Measurements from ENCODE around the gene PRDM8. TPM values are rescaled to one million over a fixed set of nuclear protein-coding genes. Genes with fewer than 3 reads are reported as not detected.

Gene PRDM8
- total RNA-seq, 1 experiment from 2014 or later = 0.09 TPM

DNA sequence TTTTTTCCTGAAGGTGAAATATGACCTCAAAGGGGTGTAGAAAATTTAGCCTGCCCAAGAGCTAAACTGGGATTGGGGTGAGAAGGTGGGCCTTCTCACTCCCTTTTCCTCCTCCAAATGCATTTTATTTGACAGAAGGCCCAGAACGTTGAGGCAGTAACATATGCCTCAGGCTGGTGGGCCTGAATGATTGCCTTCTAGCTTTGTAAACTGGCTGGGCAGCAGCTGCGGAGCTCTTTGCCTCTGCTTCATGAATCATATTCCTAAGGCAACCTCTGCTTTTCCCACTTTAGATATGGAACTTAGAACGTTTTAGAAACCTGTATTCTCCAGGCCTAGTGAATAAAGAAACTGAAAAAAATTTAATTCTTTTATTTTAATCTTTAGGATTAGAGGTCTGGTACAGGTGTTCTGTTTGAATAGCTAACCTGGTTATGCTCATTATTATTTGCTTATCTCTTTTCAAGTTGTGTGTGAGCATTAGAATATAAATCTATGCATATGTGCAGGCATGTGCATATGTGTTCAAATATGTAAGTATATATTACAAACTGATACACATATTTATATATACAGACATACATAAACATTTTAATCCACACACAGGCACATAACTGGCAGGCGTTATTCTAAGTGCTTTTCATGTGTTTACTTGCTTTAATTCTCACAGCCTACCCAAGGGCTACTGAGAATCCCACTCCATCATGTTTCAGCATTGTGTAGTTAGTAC is 11.5 kb downstream of the PRDM8 start:
- BruUV-seq (replicated peaks) = no TSS peak
- H3K4me1 ChIP-seq (ENCODE audit: insufficient read depth, low read length, poor library complexity, severe bottlenecking) = no peaks in the 10 kb centered on the region
- TF ChIP-seq, protein P1, sequence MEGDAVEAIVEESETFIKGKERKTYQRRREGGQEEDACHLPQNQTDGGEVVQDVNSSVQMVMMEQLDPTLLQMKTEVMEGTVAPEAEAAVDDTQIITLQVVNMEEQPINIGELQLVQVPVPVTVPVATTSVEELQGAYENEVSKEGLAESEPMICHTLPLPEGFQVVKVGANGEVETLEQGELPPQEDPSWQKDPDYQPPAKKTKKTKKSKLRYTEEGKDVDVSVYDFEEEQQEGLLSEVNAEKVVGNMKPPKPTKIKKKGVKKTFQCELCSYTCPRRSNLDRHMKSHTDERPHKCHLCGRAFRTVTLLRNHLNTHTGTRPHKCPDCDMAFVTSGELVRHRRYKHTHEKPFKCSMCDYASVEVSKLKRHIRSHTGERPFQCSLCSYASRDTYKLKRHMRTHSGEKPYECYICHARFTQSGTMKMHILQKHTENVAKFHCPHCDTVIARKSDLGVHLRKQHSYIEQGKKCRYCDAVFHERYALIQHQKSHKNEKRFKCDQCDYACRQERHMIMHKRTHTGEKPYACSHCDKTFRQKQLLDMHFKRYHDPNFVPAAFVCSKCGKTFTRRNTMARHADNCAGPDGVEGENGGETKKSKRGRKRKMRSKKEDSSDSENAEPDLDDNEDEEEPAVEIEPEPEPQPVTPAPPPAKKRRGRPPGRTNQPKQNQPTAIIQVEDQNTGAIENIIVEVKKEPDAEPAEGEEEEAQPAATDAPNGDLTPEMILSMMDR (conservative IDR thresholded peaks at IDR 0.05; ENCODE audit: low read depth, low read length) = no peak
- no peak for TF ChIP-seq EZH2 (IDR thresholded peaks at IDR 0.05; ENCODE audit: borderline replicate concordance, low read depth, low read length, poor library complexity, severe bottlenecking)

DNA sequence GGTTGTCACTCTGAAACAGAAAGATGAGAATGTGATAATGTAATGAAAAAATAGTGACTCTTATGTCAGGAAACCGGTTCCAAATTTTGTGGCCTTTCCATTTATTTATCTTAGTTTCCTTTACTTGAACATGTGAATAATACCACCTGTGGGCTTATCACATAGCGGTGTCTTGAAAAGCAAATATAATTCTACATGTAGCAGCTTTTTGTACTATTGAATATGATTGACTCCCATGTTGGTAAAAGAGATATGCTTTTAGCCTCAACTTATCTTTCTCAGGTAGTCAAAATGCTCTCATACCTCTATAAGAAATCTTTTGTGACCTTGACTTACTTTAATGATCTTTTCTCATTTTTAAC is 12.0 kb downstream of the PRDM8 start:
- no peak overlapping the region for H3K27ac ChIP-seq (ENCODE audit: low read depth, low read length, poor library complexity, severe bottlenecking)
- intact Hi-C loops (cut with micrococcal nuclease; ENCODE audit: unreplicated experiment) = no loop called here
- H3K4me3 ChIP-seq (ENCODE audit: low read depth, low read length, poor library complexity, severe bottlenecking) = no peak overlapping the region
- H3K36me3 ChIP-seq (ENCODE audit: insufficient read depth, low read length, poor library complexity, severe bottlenecking) = no peaks in the 10 kb centered on the region
- TF ChIP-seq, protein P1 (conservative IDR thresholded peaks at IDR 0.05; ENCODE audit: low read depth, low read length) = no peak
- no peak for TF ChIP-seq EZH2 (IDR thresholded peaks at IDR 0.05; ENCODE audit: borderline replicate concordance, low read depth, low read length, poor library complexity, severe bottlenecking)
- no peak for DNase-seq (ENCODE audit: low spot score)
- no TSS peak for BruUV-seq (replicated peaks)
- no peaks in the 10 kb centered on the region for H3K9me3 ChIP-seq (ENCODE audit: low read depth, low read length, poor library complexity, severe bottlenecking)
- no peaks in the 10 kb centered on the region for H3K4me1 ChIP-seq (ENCODE audit: insufficient read depth, low read length, poor library complexity, severe bottlenecking)
- peaks cover 2% of the 10 kb centered on the region for H3K27me3 ChIP-seq (replicated peaks; ENCODE audit: insufficient read depth, low read depth, low read length, poor library complexity)
- CTCF ChIA-PET = no interaction called here
- POLR2A ChIA-PET (ENCODE audit: low non-redundant PET) = no interaction called here

More for the DNA sequence above, 11.5 kb downstream of the PRDM8 start:
- intact Hi-C loops (cut with micrococcal nuclease; ENCODE audit: unreplicated experiment) = no loop called here
- H3K27ac ChIP-seq (ENCODE audit: low read depth, low read length, poor library complexity, severe bottlenecking) = no peak overlapping the region
- H3K27me3 ChIP-seq (replicated peaks; ENCODE audit: insufficient read depth, low read depth, low read length, poor library complexity) = peaks cover 4% of the 10 kb centered on the region
- H3K4me3 ChIP-seq (ENCODE audit: low read depth, low read length, poor library complexity, severe bottlenecking) = no peak overlapping the region
- ChIA-PET CTCF (no interaction called here), POLR2A (ENCODE audit: low non-redundant PET) (no interaction called here)
- no peak for DNase-seq (ENCODE audit: low spot score)
- no peaks in the 10 kb centered on the region for H3K9me3 ChIP-seq (ENCODE audit: low read depth, low read length, poor library complexity, severe bottlenecking)
- H3K36me3 ChIP-seq (ENCODE audit: insufficient read depth, low read length, poor library complexity, severe bottlenecking) = no peaks in the 10 kb centered on the region

DNA sequence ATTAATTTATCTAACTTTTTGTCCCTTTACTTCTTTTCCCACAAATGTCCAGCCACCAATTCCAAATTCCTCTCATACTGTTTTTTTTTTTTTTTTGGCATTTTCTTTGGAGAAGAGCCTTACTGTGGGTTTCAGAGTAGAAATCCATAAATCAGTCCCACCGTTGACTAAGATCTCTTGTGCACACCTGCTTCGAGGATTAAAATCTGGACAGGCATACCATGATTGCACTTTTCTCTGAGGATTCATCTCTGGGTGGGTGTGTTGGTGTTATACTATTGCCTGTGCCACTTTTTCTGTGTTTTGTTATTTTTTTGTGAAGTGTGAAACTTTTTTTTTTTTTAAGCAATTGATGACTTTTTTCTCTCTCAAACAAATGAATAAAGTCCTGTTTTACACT is 13.2 kb downstream of the PRDM8 start:
- Histone ChIP-seq H3K4me1 (ENCODE audit: insufficient read depth, low read length, poor library complexity, severe bottlenecking) (no peaks in the 10 kb centered on the region), H3K4me3 (ENCODE audit: low read depth, low read length, poor library complexity, severe bottlenecking) (no peak overlapping the region), H3K36me3 (ENCODE audit: insufficient read depth, low read length, poor library complexity, severe bottlenecking) (no peaks in the 10 kb centered on the region), H3K9me3 (ENCODE audit: low read depth, low read length, poor library complexity, severe bottlenecking) (no peaks in the 10 kb centered on the region), H3K27me3 (replicated peaks; ENCODE audit: insufficient read depth, low read depth, low read length, poor library complexity) (no peaks in the 10 kb centered on the region), H3K27ac (ENCODE audit: low read depth, low read length, poor library complexity, severe bottlenecking) (no peak overlapping the region)
- POLR2A ChIA-PET (ENCODE audit: low non-redundant PET) = no interaction called here
- DNase-seq (ENCODE audit: low spot score) = no peak
- CTCF ChIA-PET = no interaction called here
- BruUV-seq (replicated peaks) = no TSS peak
- intact Hi-C loops (cut with micrococcal nuclease; ENCODE audit: unreplicated experiment) = no loop called here
- no peak for TF ChIP-seq EZH2 (IDR thresholded peaks at IDR 0.05; ENCODE audit: borderline replicate concordance, low read depth, low read length, poor library complexity, severe bottlenecking)
- TF ChIP-seq, protein P1 (conservative IDR thresholded peaks at IDR 0.05; ENCODE audit: low read depth, low read length) = no peak

All from A673 (cell line).